Globus pallidus (tissue), 1 donor: ENCODE measurements around the gene ABR.

ENCODE experiments used
- DNase-seq: peaks from one replicate; pipeline ENCODE4 v3.0.0-alpha.2; 2015; ENCODE audit warnings: low spot score

Gene ABR

GRCh38 chr17:1179818-1180742, at the start of gene ABR:
Gene ABR, minus strand, starts transcription at chr17:1179981. Its CDS starts 254 bp downstream, at chr17:1179727.
- DNase-seq = no peak

GRCh38 chr17:1229349-1229899, 49.6 kb upstream of the ABR start:
- DNase-seq = peak; percentile 33

GRCh38 chr17:1228781-1229348, 49.1 kb upstream of the ABR start:
- DNase-seq = no peak

- DNase-seq = no peak
Observed at GRCh38 chr17:1227917-1228780, 48.4 kb upstream of the ABR start.

GRCh38 chr17:1227365-1227764, 47.6 kb upstream of the ABR start:
- no peak for DNase-seq

GRCh38 chr17:1226308-1226707, 46.5 kb upstream of the ABR start:
- DNase-seq = no peak

GRCh38 chr17:1224330-1224729, 44.5 kb upstream of the ABR start:
- no peak for DNase-seq

GRCh38 chr17:1223662-1224061, 43.9 kb upstream of the ABR start:
- DNase-seq = no peak

GRCh38 chr17:1222321-1222720, 42.5 kb upstream of the ABR start:
- no peak for DNase-seq

GRCh38 chr17:1221209-1221608, 41.4 kb upstream of the ABR start:
- no peak for DNase-seq

GRCh38 chr17:1220346-1220745, 40.6 kb upstream of the ABR start:
- DNase-seq = no peak

- DNase-seq = no peak
Observed at GRCh38 chr17:1217089-1217385, 37.3 kb upstream of the ABR start.

GRCh38 chr17:1216217-1217088, 36.7 kb upstream of the ABR start:
- no peak for DNase-seq

GRCh38 chr17:1212946-1213345, 33.2 kb upstream of the ABR start:
- DNase-seq = no peak

GRCh38 chr17:1211287-1211686, 31.5 kb upstream of the ABR start:
- no peak for DNase-seq

- DNase-seq = no peak
Observed at GRCh38 chr17:1208966-1209365, 29.2 kb upstream of the ABR start.

- no peak for DNase-seq
Observed at GRCh38 chr17:1206026-1206777, 26.4 kb upstream of the ABR start.

- DNase-seq = no peak
Observed at GRCh38 chr17:1203967-1204291, 24.1 kb upstream of the ABR start.

- DNase-seq = no peak
Observed at GRCh38 chr17:1203111-1203966, 23.6 kb upstream of the ABR start.

- DNase-seq = no peak
Observed at GRCh38 chr17:1202291-1202690, 22.5 kb upstream of the ABR start.
